HEK293 (cell line): ENCODE measurements around the gene RAB40C.

ENCODE experiments used
- BCL11B ChIP-seq: fragments of 450-650 bp; formaldehyde crosslinking; IDR thresholded peaks from 2 replicates; pipeline ENCODE4 v1.5.1; 2016; ENCODE audit warnings: low read depth, missing biosample characterization, missing genetic modification characterization
- CTCF ChIP-seq: fragments of 450-650 bp; formaldehyde crosslinking; IDR thresholded peaks from 2 replicates; pipeline ENCODE4 v1.5.1; 2016; ENCODE audit warnings: missing biosample characterization, missing genetic modification characterization
- HOXC10 ChIP-seq: sonication (generic); formaldehyde crosslinking; IDR thresholded peaks from 2 replicates; pipeline ENCODE4 v1.8.1; 2023; ENCODE audit warnings: mild to moderate bottlenecking, missing genetic modification reagents
- RBAK ChIP-seq: fragments of 450-650 bp; formaldehyde crosslinking; IDR thresholded peaks from 2 replicates; pipeline ENCODE4 v1.5.1; 2016; ENCODE audit warnings: missing biosample characterization, missing genetic modification characterization
- SCRT2 ChIP-seq: fragments of 450-650 bp; formaldehyde crosslinking; IDR thresholded peaks from 2 replicates; pipeline ENCODE4 v1.5.1; 2016; ENCODE audit warnings: missing biosample characterization, missing genetic modification characterization
- SP7 ChIP-seq: fragments of 450-650 bp; formaldehyde crosslinking; IDR thresholded peaks from 2 replicates; pipeline ENCODE4 v1.5.1; 2016; ENCODE audit warnings: missing biosample characterization, missing genetic modification characterization
- YY1 ChIP-seq: fragments of 450-650 bp; formaldehyde crosslinking; IDR thresholded peaks from 2 replicates; pipeline ENCODE4 v1.5.1; 2018; ENCODE audit warnings: missing biosample characterization, missing genetic modification characterization
- ZBTB20 ChIP-seq: fragments of 450-650 bp; formaldehyde crosslinking; IDR thresholded peaks from 2 replicates; pipeline ENCODE4 v1.5.1; 2016; ENCODE audit warnings: missing biosample characterization, missing genetic modification characterization
- ZBTB21 ChIP-seq: fragments of 450-650 bp; formaldehyde crosslinking; IDR thresholded peaks from 2 replicates; pipeline ENCODE4 v1.5.1; 2017; ENCODE audit warnings: missing biosample characterization, missing genetic modification characterization
- ZBTB7A ChIP-seq: fragments of 450-650 bp; formaldehyde crosslinking; IDR thresholded peaks from 2 replicates; pipeline ENCODE4 v1.5.1; 2016; ENCODE audit warnings: low read depth, missing biosample characterization, missing genetic modification characterization
- ZEB2 ChIP-seq: fragments of 450-650 bp; formaldehyde crosslinking; IDR thresholded peaks from 2 replicates; pipeline ENCODE4 v1.5.1; 2016; ENCODE audit warnings: missing biosample characterization, missing genetic modification characterization
- ZNF16 ChIP-seq: fragments of 450-650 bp; formaldehyde crosslinking; IDR thresholded peaks from 2 replicates; pipeline ENCODE4 v1.5.1; 2016; ENCODE audit warnings: low read depth, missing biosample characterization, missing genetic modification characterization
- ZNF18 ChIP-seq: fragments of 450-650 bp; formaldehyde crosslinking; IDR thresholded peaks from 2 replicates; pipeline ENCODE4 v1.5.1; 2016; ENCODE audit warnings: missing biosample characterization, missing genetic modification characterization
- ZNF292 ChIP-seq: fragments of 450-650 bp; formaldehyde crosslinking; IDR thresholded peaks from 2 replicates; pipeline ENCODE4 v1.5.1; 2016; ENCODE audit warnings: low read depth, missing biosample characterization, missing genetic modification characterization, borderline replicate concordance
- ZNF354C ChIP-seq: fragments of 450-650 bp; formaldehyde crosslinking; IDR thresholded peaks from 2 replicates; pipeline ENCODE4 v1.5.1; 2016; ENCODE audit warnings: missing biosample characterization, missing genetic modification characterization, low read depth, borderline replicate concordance
- ZNF549 ChIP-seq: fragments of 450-650 bp; IDR thresholded peaks from 2 replicates; pipeline ENCODE4 v1.5.1; 2018; ENCODE audit warnings: missing biosample characterization, missing genetic modification characterization, mild to moderate bottlenecking, inconsistent platforms, moderate library complexity
- ZNF560 ChIP-seq: fragments of 450-650 bp; formaldehyde crosslinking; IDR thresholded peaks from 2 replicates; pipeline ENCODE4 v1.5.1; 2017; ENCODE audit warnings: missing biosample characterization, missing genetic modification characterization, borderline replicate concordance
- ZNF629 ChIP-seq: fragments of 450-650 bp; formaldehyde crosslinking; IDR thresholded peaks from 2 replicates; pipeline ENCODE4 v1.5.1; 2017; ENCODE audit warnings: missing biosample characterization, missing genetic modification characterization
- ZNF654 ChIP-seq: fragments of 450-650 bp; formaldehyde crosslinking; IDR thresholded peaks from 2 replicates; pipeline ENCODE4 v1.5.1; 2016; ENCODE audit warnings: low read depth, missing biosample characterization, missing genetic modification characterization
- ZNF664 ChIP-seq: fragments of 450-650 bp; formaldehyde crosslinking; IDR thresholded peaks from 2 replicates; pipeline ENCODE4 v1.5.1; 2016; ENCODE audit warnings: missing biosample characterization, missing genetic modification characterization
- ZNF791 ChIP-seq: fragments of 450-650 bp; formaldehyde crosslinking; IDR thresholded peaks from 2 replicates; pipeline ENCODE4 v1.5.1; 2016; ENCODE audit warnings: missing biosample characterization, missing genetic modification characterization
- ZNF792 ChIP-seq: fragments of 450-650 bp; formaldehyde crosslinking; IDR thresholded peaks from 2 replicates; pipeline ENCODE4 v1.5.1; 2016; ENCODE audit warnings: missing biosample characterization, missing genetic modification characterization
- ZNF830 ChIP-seq: fragments of 450-650 bp; IDR thresholded peaks from 2 replicates; pipeline ENCODE4 v1.5.0; 2018; ENCODE audit warnings: missing biosample characterization, missing genetic modification characterization, low read depth, mild to moderate bottlenecking, moderate library complexity
- ZSCAN4 ChIP-seq: fragments of 450-650 bp; formaldehyde crosslinking; IDR thresholded peaks from 2 replicates; pipeline ENCODE4 v1.5.1; 2017; ENCODE audit warnings: missing biosample characterization, missing genetic modification characterization
- TF ChIP-seq, protein P1 (sequence below): fragments of 450-650 bp; formaldehyde crosslinking; IDR thresholded peaks from 2 replicates; pipeline ENCODE4 v1.5.1; 2016; ENCODE audit warnings: missing biosample characterization, missing genetic modification characterization
- TF ChIP-seq, protein P2 (sequence below): fragments of 450-650 bp; formaldehyde crosslinking; conservative IDR thresholded peaks from 2 replicates; pipeline ENCODE4 v1.5.1; 2016; ENCODE audit warnings: low read depth, missing biosample characterization, missing genetic modification characterization
- TF ChIP-seq, protein P3 (sequence below): fragments of 450-650 bp; formaldehyde crosslinking; IDR thresholded peaks from 2 replicates; pipeline ENCODE4 v1.5.1; 2016; ENCODE audit warnings: missing biosample characterization, missing genetic modification characterization
- TF ChIP-seq, protein P4 (sequence below): fragments of 450-650 bp; formaldehyde crosslinking; IDR thresholded peaks from 2 replicates; pipeline ENCODE4 v1.5.1; 2017; ENCODE audit warnings: missing biosample characterization, missing genetic modification characterization

Gene RAB40C

DNA sequence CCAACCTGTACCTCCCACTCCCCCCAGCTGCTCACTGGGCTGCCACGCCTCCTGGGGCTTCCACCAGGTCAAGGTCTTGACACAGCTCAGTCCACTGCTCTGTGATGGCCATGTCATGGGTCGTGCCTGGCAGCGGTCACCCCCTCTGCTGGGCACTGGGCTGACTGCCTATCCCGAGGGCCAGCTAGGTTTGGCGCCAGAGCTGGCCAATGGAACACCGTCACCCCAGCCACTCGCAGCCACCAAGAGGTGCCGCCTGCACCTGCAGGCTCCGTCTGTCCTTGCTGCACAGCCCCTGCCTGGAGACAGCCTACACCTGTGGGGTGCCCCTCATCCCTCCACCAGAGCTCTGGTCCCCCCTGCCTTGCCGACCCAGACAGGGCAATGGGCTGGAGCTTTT, 4.5 kb upstream of the RAB40C start (continued):
- TF ChIP-seq, protein P1, sequence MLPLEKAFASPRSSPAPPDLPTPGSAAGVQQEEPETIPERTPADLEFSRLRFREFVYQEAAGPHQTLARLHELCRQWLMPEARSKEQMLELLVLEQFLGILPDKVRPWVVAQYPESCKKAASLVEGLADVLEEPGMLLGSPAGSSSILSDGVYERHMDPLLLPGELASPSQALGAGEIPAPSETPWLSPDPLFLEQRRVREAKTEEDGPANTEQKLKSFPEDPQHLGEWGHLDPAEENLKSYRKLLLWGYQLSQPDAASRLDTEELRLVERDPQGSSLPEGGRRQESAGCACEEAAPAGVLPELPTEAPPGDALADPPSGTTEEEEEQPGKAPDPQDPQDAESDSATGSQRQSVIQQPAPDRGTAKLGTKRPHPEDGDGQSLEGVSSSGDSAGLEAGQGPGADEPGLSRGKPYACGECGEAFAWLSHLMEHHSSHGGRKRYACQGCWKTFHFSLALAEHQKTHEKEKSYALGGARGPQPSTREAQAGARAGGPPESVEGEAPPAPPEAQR (tag by site-specific recombination): no peak
- TF ChIP-seq ZNF292 (tag by site-specific recombination): no peak
- TF ChIP-seq ZNF791: no peak
- TF ChIP-seq SP7 (tag by site-specific recombination): no peak
- TF ChIP-seq ZSCAN4 (tag by site-specific recombination): no peak
- TF ChIP-seq ZNF792 (tag by site-specific recombination): no peak
- no peak for TF ChIP-seq ZNF830 (tag by site-specific recombination)
- TF ChIP-seq SCRT2 (tag by site-specific recombination): peak; percentile 38; the same call in 1 of the 2 replicates
- no peak for TF ChIP-seq HOXC10 (CRISPR knock-in tag)
- TF ChIP-seq BCL11B: peak; percentile 77
- TF ChIP-seq CTCF: peak; percentile 77
- TF ChIP-seq ZNF654 (tag by site-specific recombination): no peak
- no peak for TF ChIP-seq YY1 (tag by site-specific recombination)
- TF ChIP-seq ZNF16: no peak
- TF ChIP-seq ZNF354C: no peak
- TF ChIP-seq, protein P2, sequence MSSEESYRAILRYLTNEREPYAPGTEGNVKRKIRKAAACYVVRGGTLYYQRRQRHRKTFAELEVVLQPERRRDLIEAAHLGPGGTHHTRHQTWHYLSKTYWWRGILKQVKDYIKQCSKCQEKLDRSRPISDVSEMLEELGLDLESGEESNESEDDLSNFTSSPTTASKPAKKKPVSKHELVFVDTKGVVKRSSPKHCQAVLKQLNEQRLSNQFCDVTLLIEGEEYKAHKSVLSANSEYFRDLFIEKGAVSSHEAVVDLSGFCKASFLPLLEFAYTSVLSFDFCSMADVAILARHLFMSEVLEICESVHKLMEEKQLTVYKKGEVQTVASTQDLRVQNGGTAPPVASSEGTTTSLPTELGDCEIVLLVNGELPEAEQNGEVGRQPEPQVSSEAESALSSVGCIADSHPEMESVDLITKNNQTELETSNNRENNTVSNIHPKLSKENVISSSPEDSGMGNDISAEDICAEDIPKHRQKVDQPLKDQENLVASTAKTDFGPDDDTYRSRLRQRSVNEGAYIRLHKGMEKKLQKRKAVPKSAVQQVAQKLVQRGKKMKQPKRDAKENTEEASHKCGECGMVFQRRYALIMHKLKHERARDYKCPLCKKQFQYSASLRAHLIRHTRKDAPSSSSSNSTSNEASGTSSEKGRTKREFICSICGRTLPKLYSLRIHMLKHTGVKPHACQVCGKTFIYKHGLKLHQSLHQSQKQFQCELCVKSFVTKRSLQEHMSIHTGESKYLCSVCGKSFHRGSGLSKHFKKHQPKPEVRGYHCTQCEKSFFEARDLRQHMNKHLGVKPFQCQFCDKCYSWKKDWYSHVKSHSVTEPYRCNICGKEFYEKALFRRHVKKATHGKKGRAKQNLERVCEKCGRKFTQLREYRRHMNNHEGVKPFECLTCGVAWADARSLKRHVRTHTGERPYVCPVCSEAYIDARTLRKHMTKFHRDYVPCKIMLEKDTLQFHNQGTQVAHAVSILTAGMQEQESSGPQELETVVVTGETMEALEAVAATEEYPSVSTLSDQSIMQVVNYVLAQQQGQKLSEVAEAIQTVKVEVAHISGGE (tag by site-specific recombination): no peak
- TF ChIP-seq ZNF664 (tag by site-specific recombination): no peak
- no peak for TF ChIP-seq ZBTB21
- no peak for TF ChIP-seq ZBTB20 (tag by site-specific recombination)
- TF ChIP-seq ZNF560 (tag by site-specific recombination): no peak
- TF ChIP-seq, protein P3, sequence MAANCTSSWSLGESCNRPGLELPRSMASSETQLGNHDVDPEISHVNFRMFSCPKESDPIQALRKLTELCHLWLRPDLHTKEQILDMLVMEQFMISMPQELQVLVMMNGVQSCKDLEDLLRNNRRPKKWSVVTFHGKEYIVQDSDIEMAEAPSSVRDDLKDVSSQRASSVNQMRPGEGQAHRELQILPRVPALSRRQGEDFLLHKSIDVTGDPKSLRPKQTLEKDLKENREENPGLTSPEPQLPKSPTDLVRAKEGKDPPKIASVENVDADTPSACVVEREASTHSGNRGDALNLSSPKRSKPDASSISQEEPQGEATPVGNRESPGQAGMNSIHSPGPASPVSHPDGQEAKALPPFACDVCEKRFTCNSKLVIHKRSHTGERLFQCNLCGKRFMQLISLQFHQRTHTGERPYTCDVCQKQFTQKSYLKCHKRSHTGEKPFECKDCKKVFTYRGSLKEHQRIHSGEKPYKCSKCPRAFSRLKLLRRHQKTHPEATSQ: no peak
- TF ChIP-seq, protein P4, sequence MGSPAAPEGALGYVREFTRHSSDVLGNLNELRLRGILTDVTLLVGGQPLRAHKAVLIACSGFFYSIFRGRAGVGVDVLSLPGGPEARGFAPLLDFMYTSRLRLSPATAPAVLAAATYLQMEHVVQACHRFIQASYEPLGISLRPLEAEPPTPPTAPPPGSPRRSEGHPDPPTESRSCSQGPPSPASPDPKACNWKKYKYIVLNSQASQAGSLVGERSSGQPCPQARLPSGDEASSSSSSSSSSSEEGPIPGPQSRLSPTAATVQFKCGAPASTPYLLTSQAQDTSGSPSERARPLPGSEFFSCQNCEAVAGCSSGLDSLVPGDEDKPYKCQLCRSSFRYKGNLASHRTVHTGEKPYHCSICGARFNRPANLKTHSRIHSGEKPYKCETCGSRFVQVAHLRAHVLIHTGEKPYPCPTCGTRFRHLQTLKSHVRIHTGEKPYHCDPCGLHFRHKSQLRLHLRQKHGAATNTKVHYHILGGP (tag by site-specific recombination): no peak
- no peak for TF ChIP-seq ZNF18
- no peak for TF ChIP-seq ZNF629 (tag by site-specific recombination)
- TF ChIP-seq ZBTB7A: no peak
- no peak for TF ChIP-seq ZNF549 (tag by site-specific recombination)
- no peak for TF ChIP-seq ZEB2 (tag by site-specific recombination)
- TF ChIP-seq RBAK (tag by site-specific recombination): no peak
